ENCODE results near the gene SNX9. TPM values are rescaled to one million over a fixed set of nuclear protein-coding genes. Genes with fewer than 3 reads are reported as not detected.
"Not testable (repeated sequence)": the region's sequence is repeated elsewhere in the genome, so short reads cannot be mapped to it uniquely, and the experiment has no call there.

The SNX9 gene
- total RNA-seq, 4 donors from 2014 or later, result 13.7 to 57.2 (median 50.7) TPM

- Histone ChIP-seq H3K4me1 (peaks cover 12 to 60% (median 22%) of the 10 kb centered on the region in 4 donors), H3K9me3 (no peaks in the 10 kb centered on the region), H3K27me3 (no peaks in the 10 kb centered on the region), H3K36me3 (no peaks in the 10 kb centered on the region), H3K27ac (peak overlapping the region; percentile 88 to 91 (median 91)), H3K4me3 (no peak overlapping the region)
- DNase-seq, result no peak
- in situ Hi-C loops (cut with MboI; ENCODE audit: low pct_ligation_motif_present in 1 of 4, low pct_unique_long_range_greater_than_20kb in 1 of 4, low sequenced_read_pairs in 3 of 4), result no loop called here
- no peak for TF ChIP-seq EP300 (IDR thresholded peaks at IDR 0.05; ENCODE audit: low read depth)
- TF ChIP-seq CTCF (IDR thresholded peaks at IDR 0.05), result no peak
- TF ChIP-seq POLR2A (IDR thresholded peaks at IDR 0.05), result no peak
- TF ChIP-seq POLR2AphosphoS5 (IDR thresholded peaks at IDR 0.05), result no peak
- 77 to 91% methylated on average over 3 of the region's 3 CpGs for WGBS, 2 donors (ENCODE audit: low coverage in 1 of 2)
- intact Hi-C loops (cut with DNase I; ENCODE audit: low total_unique reads), result no loop called here
These were observed 142.3 kb downstream of the SNX9 start for GRCh38 chr6:157965387-157965786.

- intact Hi-C loops (cut with DNase I; ENCODE audit: low total_unique reads) (no loop called here), in situ Hi-C loops (cut with MboI; ENCODE audit: low pct_ligation_motif_present in 1 of 4, low pct_unique_long_range_greater_than_20kb in 1 of 4, low sequenced_read_pairs in 3 of 4) (no loop called here)
- 51% methylated on average over 8 of the region's 8 CpGs; no CpG with 5 or more reads in 1 of the 2 donors for WGBS, 2 donors (ENCODE audit: low coverage in 1 of 2)
- TF ChIP-seq POLR2AphosphoS5 (IDR thresholded peaks at IDR 0.05), result no peak
- TF ChIP-seq CTCF (IDR thresholded peaks at IDR 0.05), result no peak
- TF ChIP-seq EP300 (IDR thresholded peaks at IDR 0.05; ENCODE audit: low read depth), result no peak
- TF ChIP-seq POLR2A (IDR thresholded peaks at IDR 0.05), result no peak
- H3K4me1 ChIP-seq, result peaks cover 12 to 60% (median 22%) of the 10 kb centered on the region in 4 donors
- H3K27me3 ChIP-seq, result no peaks in the 10 kb centered on the region
- no peak for DNase-seq
- no peaks in the 10 kb centered on the region for H3K36me3 ChIP-seq
- peak overlapping the region; percentile 88 to 91 (median 91) for H3K27ac ChIP-seq
- no peak overlapping the region for H3K4me3 ChIP-seq
- H3K9me3 ChIP-seq, result no peaks in the 10 kb centered on the region
These were observed 143.5 kb downstream of the SNX9 start for GRCh38 chr6:157966589-157966977.

GRCh38 chr6:157967020-157967419 is 144.0 kb downstream of the SNX9 start:
- no peak overlapping the region for H3K4me3 ChIP-seq
- WGBS, 2 donors (ENCODE audit: low coverage in 1 of 2), result 20 to 35% methylated on average over 1 to 6 of the region's 6 CpGs

GRCh38 chr6:157967486-157967885 is 144.4 kb downstream of the SNX9 start:
- in situ Hi-C loops (cut with MboI; ENCODE audit: low pct_ligation_motif_present in 1 of 4, low pct_unique_long_range_greater_than_20kb in 1 of 4, low sequenced_read_pairs in 3 of 4) (no loop called here), intact Hi-C loops (cut with DNase I; ENCODE audit: low total_unique reads) (no loop called here)
- Histone ChIP-seq H3K9me3 (no peaks in the 10 kb centered on the region), H3K36me3 (no peaks in the 10 kb centered on the region), H3K4me1 (peaks cover 12 to 60% (median 22%) of the 10 kb centered on the region in 4 donors), H3K4me3 (no peak overlapping the region), H3K27me3 (no peaks in the 10 kb centered on the region), H3K27ac (peak overlapping the region; percentile 88 to 91 (median 91))
- 66 to 76% methylated on average over 6 to 8 of the region's 8 CpGs for WGBS, 2 donors (ENCODE audit: low coverage in 1 of 2)
- no peak for DNase-seq
- TF ChIP-seq POLR2A (IDR thresholded peaks at IDR 0.05), result no peak

More at GRCh38 chr6:157967020-157967419, 144.0 kb downstream of the SNX9 start:
- DNase-seq, result peak; percentile 40
- no peaks in the 10 kb centered on the region for H3K9me3 ChIP-seq
- no peaks in the 10 kb centered on the region for H3K27me3 ChIP-seq
- intact Hi-C loops (cut with DNase I; ENCODE audit: low total_unique reads) (no loop called here), in situ Hi-C loops (cut with MboI; ENCODE audit: low pct_ligation_motif_present in 1 of 4, low pct_unique_long_range_greater_than_20kb in 1 of 4, low sequenced_read_pairs in 3 of 4) (no loop called here)
- no peak for TF ChIP-seq POLR2AphosphoS5 (IDR thresholded peaks at IDR 0.05)
- TF ChIP-seq POLR2A (IDR thresholded peaks at IDR 0.05), result no peak
- TF ChIP-seq CTCF (IDR thresholded peaks at IDR 0.05), result no peak
- TF ChIP-seq EP300 (IDR thresholded peaks at IDR 0.05; ENCODE audit: low read depth), result no peak
- H3K27ac ChIP-seq, result peak overlapping the region; percentile 88 to 91 (median 91)
- no peaks in the 10 kb centered on the region for H3K36me3 ChIP-seq
- H3K4me1 ChIP-seq, result peaks cover 12 to 60% (median 22%) of the 10 kb centered on the region in 4 donors

GRCh38 chr6:157972177-157972576 is 149.1 kb downstream of the SNX9 start:
- DNase-seq; H3K27ac ChIP-seq; H3K27me3 ChIP-seq; H3K9me3 ChIP-seq; H3K36me3 ChIP-seq; H3K4me3 ChIP-seq; intact Hi-C loops (cut with DNase I; ENCODE audit: low total_unique reads); in situ Hi-C loops (cut with MboI; ENCODE audit: low pct_ligation_motif_present in 1 of 4, low pct_unique_long_range_greater_than_20kb in 1 of 4, low sequenced_read_pairs in 3 of 4): not testable (repeated sequence)
- WGBS, 2 donors (ENCODE audit: low coverage in 1 of 2), result 91% methylated on average over 3 of the region's 3 CpGs
- peaks cover 5 to 25% (median 10%) of the 10 kb centered on the region in 4 donors for H3K4me1 ChIP-seq

Data from transverse colon (tissue), 4 donors.